HG03432 (cell line): ENCODE measurements around the gene LMCD1.

Experiments
- ATAC-seq: cut with Tn5 transposase; IDR thresholded peaks from one replicate; pipeline ENCODE4 v1.9.1; 2021; ENCODE audit warnings: mild to moderate bottlenecking, moderate library complexity; ENCODE audit not compliant: unreplicated experiment

LMCD1 gene

DNA sequence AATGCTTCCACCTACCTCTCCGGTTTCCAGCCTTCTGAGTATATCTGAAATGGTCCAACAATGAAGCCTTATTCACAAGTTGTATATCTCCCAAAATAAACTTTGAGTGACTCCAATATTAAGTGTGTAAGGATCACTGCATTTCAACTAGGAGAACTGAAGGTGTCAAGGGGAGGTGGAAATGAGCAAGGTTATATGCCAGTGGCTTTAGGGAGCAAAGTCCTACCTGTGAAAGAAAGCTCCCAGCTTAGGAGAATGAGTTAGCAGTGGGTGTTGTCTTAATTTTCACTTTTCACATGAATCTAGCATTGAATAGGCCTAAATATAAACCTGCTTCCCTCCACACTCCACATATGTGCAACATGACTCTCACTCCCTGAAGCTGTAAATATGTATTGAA, 29.0 kb downstream of the LMCD1 start:
- no peak for ATAC-seq

DNA sequence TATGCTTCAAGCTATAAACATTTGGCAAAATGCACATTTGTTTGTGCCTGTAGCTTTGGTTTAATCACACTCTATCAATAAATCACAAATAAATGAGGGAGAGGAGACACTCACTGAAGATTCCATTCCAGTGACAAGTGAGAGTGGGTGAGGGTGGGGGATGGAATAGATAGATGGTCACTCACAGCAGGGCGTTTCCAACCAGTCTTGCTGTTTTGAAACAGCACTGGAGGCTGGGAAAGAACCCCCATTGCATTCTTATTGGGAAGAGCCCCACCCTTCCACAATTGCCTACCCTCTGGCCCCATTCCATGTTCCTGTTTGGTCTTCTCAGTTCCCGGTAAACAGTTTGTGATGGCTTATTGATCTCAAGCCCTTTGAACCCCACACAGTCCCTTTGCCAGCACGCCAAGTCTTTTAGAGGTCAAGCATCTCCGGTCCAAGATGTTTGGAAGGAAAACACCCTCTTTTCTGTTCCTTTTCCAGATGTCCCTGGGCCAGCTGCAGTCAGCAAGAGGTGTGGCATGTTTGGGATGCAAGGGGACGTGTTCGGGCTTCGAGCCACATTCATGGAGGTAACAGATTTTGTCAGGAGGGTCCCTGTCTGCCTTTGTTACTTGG, 30.7 kb downstream of the LMCD1 start:
- ATAC-seq: no peak

DNA sequence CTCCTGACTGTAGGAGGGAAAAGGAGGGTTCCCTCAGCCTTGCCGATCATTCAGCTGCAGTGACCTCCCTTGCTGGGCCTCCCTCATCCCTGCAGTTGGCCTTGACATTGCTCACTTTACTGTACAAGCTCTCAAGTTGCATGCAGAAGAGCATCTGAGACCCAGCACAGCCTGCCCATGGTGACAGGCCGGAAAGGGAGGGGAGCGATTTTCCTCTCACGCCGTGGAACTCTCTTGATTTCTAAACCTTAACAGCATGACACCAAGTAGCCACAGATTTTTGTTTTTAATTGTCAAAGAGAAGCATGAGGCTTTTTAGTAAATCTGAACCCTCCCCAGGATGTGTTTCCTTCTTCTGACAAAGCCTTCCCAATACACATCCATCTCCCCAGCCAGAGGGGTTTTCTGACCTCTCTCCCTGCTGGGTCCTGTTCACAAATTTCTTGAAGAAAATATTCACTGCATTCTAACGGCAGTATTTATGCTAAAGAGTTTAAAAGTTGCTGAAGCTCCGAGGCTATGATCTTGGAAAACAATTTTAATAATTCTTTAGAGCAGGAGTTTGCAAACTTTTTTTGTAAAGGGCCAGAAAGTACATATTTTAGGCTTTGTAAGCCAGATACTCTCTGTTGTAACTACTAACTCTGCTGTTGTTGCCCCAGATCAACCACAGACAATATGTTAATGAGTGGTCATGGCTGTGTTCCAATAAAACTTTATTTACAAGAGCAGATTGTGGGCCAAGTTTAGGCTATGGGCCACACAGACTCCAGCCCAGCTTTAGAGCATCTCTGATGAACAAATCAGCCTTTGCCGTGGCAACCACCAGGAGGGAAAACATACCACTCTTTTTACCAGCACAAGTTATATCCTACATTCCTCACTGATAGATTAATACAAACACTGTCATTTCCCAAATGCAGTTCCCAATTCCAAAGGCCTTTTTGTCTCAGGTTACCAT, 34.8 kb downstream of the LMCD1 start:
- no peak for ATAC-seq

- no peak for ATAC-seq
These were observed 35.8 kb downstream of the LMCD1 start for GRCh38 chr3:8537440-8537839.

- ATAC-seq: no peak
These were observed 36.6 kb downstream of the LMCD1 start for GRCh38 chr3:8538223-8538622.

GRCh38 chr3:8538913-8539312, 37.3 kb downstream of the LMCD1 start:
- ATAC-seq: no peak

- no peak for ATAC-seq
These were observed 37.8 kb downstream of the LMCD1 start for GRCh38 chr3:8539419-8539818.

DNA sequence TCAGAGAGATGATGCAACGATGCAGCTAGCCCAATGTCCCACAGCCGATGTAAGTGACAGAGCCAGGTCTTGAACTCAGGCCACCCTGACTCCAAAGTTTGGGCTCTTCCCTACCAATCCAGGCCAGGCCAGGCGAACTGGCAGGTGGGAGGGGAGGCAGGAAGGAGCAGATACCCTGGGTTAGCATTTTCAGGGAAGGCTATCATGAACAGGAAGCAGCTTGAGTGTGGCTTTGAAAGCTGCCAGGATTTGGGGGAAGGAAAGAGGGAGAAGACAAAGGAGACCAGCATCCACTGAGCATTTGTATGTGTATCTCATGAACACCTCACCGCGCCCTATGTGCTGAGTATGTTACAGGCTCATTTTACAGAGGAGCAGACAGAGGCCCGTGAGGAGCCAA, 38.8 kb downstream of the LMCD1 start:
- no peak for ATAC-seq

- ATAC-seq: no peak
These were observed 39.9 kb downstream of the LMCD1 start for GRCh38 chr3:8541486-8541885.

GRCh38 chr3:8542190-8543135, 40.8 kb downstream of the LMCD1 start:
- no peak for ATAC-seq

- no peak for ATAC-seq
These were observed 45.0 kb downstream of the LMCD1 start for GRCh38 chr3:8546609-8547008.

- ATAC-seq: no peak
These were observed 47.1 kb downstream of the LMCD1 start for GRCh38 chr3:8548502-8549275.

- no peak for ATAC-seq
These were observed 47.7 kb downstream of the LMCD1 start for GRCh38 chr3:8549354-8549753.

DNA sequence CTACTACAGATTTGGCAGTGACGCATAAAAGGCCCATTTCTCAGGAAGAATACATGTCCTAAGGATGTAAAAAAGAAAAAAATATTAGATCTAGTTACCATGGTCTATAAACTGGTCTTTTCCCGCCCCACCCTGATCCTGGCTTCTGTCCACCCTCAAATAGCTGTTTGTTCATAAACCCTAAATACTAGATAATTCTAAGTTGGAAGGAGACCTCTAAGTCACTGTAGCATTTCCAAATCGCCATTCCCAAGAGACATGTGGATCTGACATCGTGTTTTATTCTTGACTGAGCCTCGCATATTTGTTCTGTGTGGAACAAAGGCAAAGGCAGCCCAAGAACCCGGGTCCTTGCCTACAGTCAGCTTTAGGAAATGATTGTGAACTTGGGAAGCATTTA, 49.0 kb downstream of the LMCD1 start:
- no peak for ATAC-seq

GRCh38 chr3:8552223-8552762, 50.7 kb downstream of the LMCD1 start:
- no peak for ATAC-seq

GRCh38 chr3:8553405-8553804, 51.8 kb downstream of the LMCD1 start:
- ATAC-seq: no peak

DNA sequence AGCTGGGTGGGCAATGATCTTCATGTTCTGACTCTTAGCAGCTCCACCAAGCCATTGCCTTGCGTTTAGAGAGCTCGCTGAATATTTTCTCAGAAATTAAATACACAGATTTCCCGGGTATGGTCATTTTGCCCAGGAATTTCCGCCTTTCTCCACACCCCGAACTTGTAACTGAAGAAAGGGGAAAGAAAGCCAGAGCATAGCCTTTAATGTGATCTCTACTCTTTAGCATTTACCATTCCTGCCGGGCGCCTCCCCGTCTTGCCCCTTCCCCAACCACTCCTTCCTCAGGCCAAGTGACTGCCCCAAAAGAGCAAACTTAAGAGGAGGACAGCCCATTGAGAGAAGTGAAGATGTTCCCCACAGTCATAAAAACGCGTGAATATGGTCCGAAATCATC, 53.1 kb downstream of the LMCD1 start:
- ATAC-seq: no peak

DNA sequence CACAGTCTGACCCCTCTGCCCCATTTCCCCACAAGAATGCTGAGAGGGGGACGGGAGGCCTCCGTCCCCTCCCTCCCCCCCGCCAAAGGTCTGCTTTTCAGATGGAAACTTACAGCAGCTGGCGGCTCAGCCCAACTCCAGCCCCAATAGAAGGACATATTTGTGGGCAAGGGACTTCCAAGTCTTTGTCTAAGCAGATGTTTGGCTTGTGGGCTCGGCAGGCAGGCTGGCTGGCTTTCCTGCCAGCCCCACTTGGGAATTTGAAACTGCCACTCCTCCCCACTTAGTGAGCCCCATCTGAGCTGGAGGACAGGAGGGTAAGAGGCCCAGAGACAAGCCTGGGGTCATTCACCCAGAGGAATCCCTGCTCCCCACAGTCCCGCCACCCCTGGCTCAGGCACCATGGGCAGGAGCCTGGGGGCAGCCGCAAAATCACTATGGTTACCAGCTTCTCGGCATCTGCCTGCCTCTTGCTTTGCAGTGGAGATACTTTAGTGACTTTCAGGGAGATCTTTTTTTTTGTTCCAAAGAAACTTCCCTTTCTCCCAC, 53.6 kb downstream of the LMCD1 start:
- ATAC-seq: no peak

DNA sequence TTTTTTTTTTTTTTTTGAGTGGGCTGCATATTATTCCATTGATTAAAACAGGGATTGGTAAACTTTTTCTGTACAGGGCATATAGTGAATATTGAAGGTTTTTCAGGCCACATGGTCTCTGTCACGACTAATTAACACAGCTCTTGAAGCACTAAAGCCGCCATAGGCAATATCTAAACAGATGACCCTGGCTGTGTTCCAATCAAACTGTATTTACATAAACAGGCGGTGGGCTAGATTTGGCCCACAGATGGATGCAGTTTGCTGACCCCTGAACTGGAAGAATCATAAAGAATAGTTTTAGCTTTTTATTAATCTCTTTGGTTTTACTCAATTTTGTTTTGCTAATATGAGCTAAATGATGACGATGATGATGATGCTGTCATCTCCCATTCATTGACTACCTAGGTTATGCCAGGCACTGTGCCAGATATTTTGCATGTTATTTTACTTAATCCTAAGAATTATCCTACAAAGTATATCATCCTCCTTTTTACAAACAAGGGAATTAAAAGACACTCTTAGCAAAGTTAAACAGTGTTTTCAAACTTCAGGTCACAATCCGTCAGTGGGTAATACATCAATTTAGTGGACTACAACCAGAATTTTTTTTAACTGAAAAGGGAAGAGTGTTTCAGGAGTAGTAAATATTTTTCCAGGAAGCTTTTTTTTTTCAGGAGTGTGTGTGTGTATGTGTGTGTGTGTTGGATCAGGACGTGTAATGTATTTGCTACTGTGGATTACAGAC, 54.3 kb downstream of the LMCD1 start:
- ATAC-seq: no peak
